GM13976 (cell line): ENCODE measurements around the gene IL6ST.
"Not testable (repeated sequence)": the region's sequence is repeated elsewhere in the genome, so short reads cannot be mapped to it uniquely, and the experiment has no call there.

Experiments
- DNase-seq: peaks from one replicate; pipeline ENCODE4 v3.0.0; 2012; ENCODE audit warnings: low spot score
- CTCF ChIP-seq: IDR thresholded peaks from 2 replicates; pipeline ENCODE4 v1.5.1; 2012; ENCODE audit warnings: borderline replicate concordance, mild to moderate bottlenecking; ENCODE audit not compliant: insufficient read depth; ENCODE audit errors: extremely low read depth, missing control alignments, control extremely low read depth
- in situ Hi-C: fragments of 300-500 bp; cut with MboI; formaldehyde crosslinking; loops from one replicate; pipeline ENCODE4 v1.12.0; 2022; ENCODE audit warnings: low sequenced_read_pairs, mixed read lengths, inconsistent platforms; ENCODE audit not compliant: unreplicated experiment

IL6ST gene

GRCh38 chr5:56026863-56027300, 32.1 kb upstream of the IL6ST start:
- peak; percentile 77 for DNase-seq
- in situ Hi-C loops = no loop called here

GRCh38 chr5:56025151-56025885, 30.6 kb upstream of the IL6ST start:
- no peak for DNase-seq
- in situ Hi-C loops = no loop called here
- no peak for TF ChIP-seq CTCF

More at GRCh38 chr5:56026863-56027300, 32.1 kb upstream of the IL6ST start:
- TF ChIP-seq CTCF = no peak

DNA sequence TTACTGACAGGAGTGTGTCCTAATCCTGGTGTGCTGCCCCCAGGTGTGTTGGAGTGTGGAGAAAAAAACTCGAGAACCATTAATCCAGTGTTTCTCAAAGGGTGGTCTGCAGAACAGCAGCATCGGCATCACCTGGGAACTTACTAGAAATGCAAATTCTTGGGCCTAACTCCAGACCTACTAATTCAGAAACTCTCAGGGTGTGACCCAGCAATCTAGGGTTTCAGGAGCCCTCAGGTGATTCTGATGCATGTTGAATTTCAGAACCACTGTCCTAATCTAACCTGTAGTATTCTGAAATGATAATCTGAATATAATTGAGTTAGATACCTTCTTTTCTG, 30.0 kb upstream of the IL6ST start:
- no peak for TF ChIP-seq CTCF
- no peak for DNase-seq
- in situ Hi-C loops = no loop called here

GRCh38 chr5:56023296-56023695, 28.5 kb upstream of the IL6ST start:
- in situ Hi-C loops = no loop called here
- TF ChIP-seq CTCF = no peak
- no peak for DNase-seq

GRCh38 chr5:56019306-56020272, 24.8 kb upstream of the IL6ST start:
- DNase-seq = no peak
- no peak for TF ChIP-seq CTCF
- in situ Hi-C loops = no loop called here

DNA sequence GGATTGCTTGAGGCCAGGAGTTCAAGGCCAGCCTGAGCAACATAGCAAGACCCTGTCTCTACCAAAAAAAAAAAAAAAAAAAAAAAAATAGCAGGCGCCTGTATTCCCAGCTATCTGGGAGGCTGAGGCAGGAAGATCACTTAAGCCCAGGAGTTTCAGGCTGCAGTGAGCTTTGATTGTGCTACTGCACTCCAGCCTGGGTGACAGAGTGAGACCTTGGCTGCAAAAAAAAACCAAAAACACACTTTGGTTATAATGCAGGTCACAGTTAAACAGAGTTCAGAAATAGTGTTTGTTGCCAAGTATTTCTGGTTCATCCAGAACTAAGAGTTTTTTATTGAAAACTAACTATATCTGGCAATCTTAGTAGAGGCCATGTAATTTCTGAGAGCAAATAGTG, 24.1 kb upstream of the IL6ST start:
- DNase-seq = no peak
- in situ Hi-C loops = no loop called here
- TF ChIP-seq CTCF = no peak

DNA sequence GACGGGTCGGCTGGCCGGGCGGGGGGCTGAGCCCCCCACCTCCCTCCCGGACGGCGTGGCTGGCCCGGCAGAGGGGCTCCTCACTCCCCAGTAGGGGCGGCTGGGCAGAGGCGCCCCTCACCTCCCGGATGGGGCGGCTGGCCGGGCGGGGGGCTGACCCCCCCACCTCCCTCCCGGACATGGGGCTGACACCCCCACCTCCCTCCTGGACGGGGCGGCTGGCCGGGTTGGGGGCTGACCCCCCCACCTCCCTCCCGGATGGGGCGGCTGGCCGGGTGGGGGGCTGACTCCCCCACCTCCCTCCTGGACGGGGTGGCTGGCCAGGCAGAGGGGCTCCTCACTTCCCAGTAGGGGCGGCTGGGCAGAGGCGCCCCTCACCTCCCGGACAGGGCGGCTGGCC, 19.9 kb upstream of the IL6ST start:
- DNase-seq, in situ Hi-C loops: not testable (repeated sequence)

- DNase-seq, in situ Hi-C loops: not testable (repeated sequence)
Observed at GRCh38 chr5:56013939-56014338, 19.2 kb upstream of the IL6ST start.
